ENCODE results near the gene MYF6. TPM values are rescaled to one million over a fixed set of nuclear protein-coding genes. Genes with fewer than 3 reads are reported as not detected.

MYF6 gene
- total and polyA plus RNA-seq, 2 of the 13 experiments (the other 11 are each of a cell fraction or from before 2014, with no cell fraction given), result not detected

GRCh38 chr12:80677994-80678393 lies 29.4 kb upstream of the MYF6 start:
- in situ Hi-C loops (cut with HindIII; ENCODE audit: extremely low pct_ligation_motif_present, low pct_unique_long_range_greater_than_20kb) (no loop called here), intact Hi-C loops (cut with micrococcal nuclease; ENCODE audit: unreplicated experiment) (no loop called here)
- FAIRE-seq (no peak), ATAC-seq (no peak), DNase-seq (ENCODE audit: low spot score) (no peak)
- no peak overlapping the region for H3K27ac ChIP-seq (ENCODE audit: extremely low read length, insufficient read depth, low read length)
- POLR2A ChIA-PET, result no interaction called here
- H3K4me2 ChIP-seq (ENCODE audit: low read depth, low read length), result no peak overlapping the region
- 0 out of 2 replicates have a peak, but pooled peaks have one; percentile 43 for TF ChIP-seq MAFF (IDR thresholded peaks at IDR 0.05; ENCODE audit: low read depth, low read length)
- TF ChIP-seq IKZF5 (CRISPR knock-in tag; IDR thresholded peaks at IDR 0.05), result no peak
- peak; percentile 45 to 72 for TF ChIP-seq MAFK (conservative IDR thresholded peaks at IDR 0.05 in 1 of 2, IDR thresholded peaks at IDR 0.05 in 1 of 2; ENCODE audit: low read length in 2 of 2)
- WGBS (ENCODE audit: low lambda C conversion rate), result 63% methylated on average over 1 of the region's 1 CpG
- no peak overlapping the region for H3K4me3 ChIP-seq (replicated peaks in 1 of 3; ENCODE audit: insufficient read depth in 1 of 3, low read depth in 2 of 3, low read length in 3 of 3)
- H3K9ac ChIP-seq (ENCODE audit: insufficient read depth, low read depth, low read length), result no peak overlapping the region
- no peaks in the 10 kb centered on the region; a peak in 1 of 5 replicates for H3K27me3 ChIP-seq (ENCODE audit: control insufficient read depth in 1 of 2, insufficient read depth in 2 of 2, low read length in 2 of 2)
- no peaks in the 10 kb centered on the region for H3K79me2 ChIP-seq (ENCODE audit: insufficient read depth, low read length)
- H2AFZ ChIP-seq (ENCODE audit: low read length), result no peak overlapping the region
- CTCF ChIA-PET (ENCODE audit: low intra/inter-chr PET ratio, low total read pairs), result no interaction called here
- no peaks in the 10 kb centered on the region for H3K4me1 ChIP-seq (ENCODE audit: insufficient read depth, low read length)
- no peaks in the 10 kb centered on the region for H4K20me1 ChIP-seq (ENCODE audit: insufficient read depth, low read length)
- BruUV-seq (replicated peaks), result no TSS peak
- H3K36me3 ChIP-seq (replicated peaks in 1 of 2; ENCODE audit: control insufficient read depth in 1 of 2, insufficient read depth in 2 of 2, low read length in 2 of 2), result no peaks in the 10 kb centered on the region
- H3K9me3 ChIP-seq (ENCODE audit: low read length), result no peaks in the 10 kb centered on the region

GRCh38 chr12:80679346-80680131 lies 27.9 kb upstream of the MYF6 start:
- no peak overlapping the region for H3K9ac ChIP-seq (ENCODE audit: insufficient read depth, low read depth, low read length)
- DNase-seq (ENCODE audit: low spot score) (no peak), FAIRE-seq (no peak), ATAC-seq (no peak)
- no peak overlapping the region for H3K27ac ChIP-seq (ENCODE audit: extremely low read length, insufficient read depth, low read length)
- H3K4me3 ChIP-seq (replicated peaks in 1 of 3; ENCODE audit: insufficient read depth in 1 of 3, low read depth in 2 of 3, low read length in 3 of 3), result no peak overlapping the region
- H3K79me2 ChIP-seq (ENCODE audit: insufficient read depth, low read length), result no peaks in the 10 kb centered on the region
- H2AFZ ChIP-seq (ENCODE audit: low read length), result no peak overlapping the region
- H3K9me3 ChIP-seq (ENCODE audit: low read length), result no peaks in the 10 kb centered on the region
- 44% methylated on average over 3 of the region's 3 CpGs for WGBS (ENCODE audit: low lambda C conversion rate)
- no peaks in the 10 kb centered on the region for H3K4me1 ChIP-seq (ENCODE audit: insufficient read depth, low read length)
- no TSS peak for BruUV-seq (replicated peaks)
- no peaks in the 10 kb centered on the region for H3K36me3 ChIP-seq (replicated peaks in 1 of 2; ENCODE audit: control insufficient read depth in 1 of 2, insufficient read depth in 2 of 2, low read length in 2 of 2)
- intact Hi-C loops (cut with micrococcal nuclease; ENCODE audit: unreplicated experiment) (no loop called here), in situ Hi-C loops (cut with HindIII; ENCODE audit: extremely low pct_ligation_motif_present, low pct_unique_long_range_greater_than_20kb) (no loop called here)
- no peaks in the 10 kb centered on the region for H3K27me3 ChIP-seq (ENCODE audit: control insufficient read depth in 1 of 2, insufficient read depth in 2 of 2, low read length in 2 of 2)
- H3K4me2 ChIP-seq (ENCODE audit: low read depth, low read length), result no peak overlapping the region
- ChIA-PET CTCF (ENCODE audit: low intra/inter-chr PET ratio, low total read pairs) (no interaction called here), POLR2A (no interaction called here)
- H4K20me1 ChIP-seq (ENCODE audit: insufficient read depth, low read length), result no peaks in the 10 kb centered on the region
- TF ChIP-seq TBX2 (CRISPR knock-in tag; IDR thresholded peaks at IDR 0.05; ENCODE audit: borderline replicate concordance), result no peak
- TF ChIP-seq, protein P1, sequence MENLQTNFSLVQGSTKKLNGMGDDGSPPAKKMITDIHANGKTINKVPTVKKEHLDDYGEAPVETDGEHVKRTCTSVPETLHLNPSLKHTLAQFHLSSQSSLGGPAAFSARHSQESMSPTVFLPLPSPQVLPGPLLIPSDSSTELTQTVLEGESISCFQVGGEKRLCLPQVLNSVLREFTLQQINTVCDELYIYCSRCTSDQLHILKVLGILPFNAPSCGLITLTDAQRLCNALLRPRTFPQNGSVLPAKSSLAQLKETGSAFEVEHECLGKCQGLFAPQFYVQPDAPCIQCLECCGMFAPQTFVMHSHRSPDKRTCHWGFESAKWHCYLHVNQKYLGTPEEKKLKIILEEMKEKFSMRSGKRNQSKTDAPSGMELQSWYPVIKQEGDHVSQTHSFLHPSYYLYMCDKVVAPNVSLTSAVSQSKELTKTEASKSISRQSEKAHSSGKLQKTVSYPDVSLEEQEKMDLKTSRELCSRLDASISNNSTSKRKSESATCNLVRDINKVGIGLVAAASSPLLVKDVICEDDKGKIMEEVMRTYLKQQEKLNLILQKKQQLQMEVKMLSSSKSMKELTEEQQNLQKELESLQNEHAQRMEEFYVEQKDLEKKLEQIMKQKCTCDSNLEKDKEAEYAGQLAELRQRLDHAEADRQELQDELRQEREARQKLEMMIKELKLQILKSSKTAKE (CRISPR knock-in tag; IDR thresholded peaks at IDR 0.05; ENCODE audit: borderline replicate concordance), result no peak
- no peak for TF ChIP-seq SP1 (IDR thresholded peaks at IDR 0.05)
- TF ChIP-seq SP1 (CRISPR knock-in tag; IDR thresholded peaks at IDR 0.05), result no peak
- no peak for TF ChIP-seq ZNF7 (CRISPR knock-in tag; IDR thresholded peaks at IDR 0.05)
- TF ChIP-seq KMT2B (CRISPR knock-in tag; IDR thresholded peaks at IDR 0.05), result no peak
- TF ChIP-seq ZNF879 (CRISPR knock-in tag; IDR thresholded peaks at IDR 0.05), result no peak
- TF ChIP-seq, protein P2, sequence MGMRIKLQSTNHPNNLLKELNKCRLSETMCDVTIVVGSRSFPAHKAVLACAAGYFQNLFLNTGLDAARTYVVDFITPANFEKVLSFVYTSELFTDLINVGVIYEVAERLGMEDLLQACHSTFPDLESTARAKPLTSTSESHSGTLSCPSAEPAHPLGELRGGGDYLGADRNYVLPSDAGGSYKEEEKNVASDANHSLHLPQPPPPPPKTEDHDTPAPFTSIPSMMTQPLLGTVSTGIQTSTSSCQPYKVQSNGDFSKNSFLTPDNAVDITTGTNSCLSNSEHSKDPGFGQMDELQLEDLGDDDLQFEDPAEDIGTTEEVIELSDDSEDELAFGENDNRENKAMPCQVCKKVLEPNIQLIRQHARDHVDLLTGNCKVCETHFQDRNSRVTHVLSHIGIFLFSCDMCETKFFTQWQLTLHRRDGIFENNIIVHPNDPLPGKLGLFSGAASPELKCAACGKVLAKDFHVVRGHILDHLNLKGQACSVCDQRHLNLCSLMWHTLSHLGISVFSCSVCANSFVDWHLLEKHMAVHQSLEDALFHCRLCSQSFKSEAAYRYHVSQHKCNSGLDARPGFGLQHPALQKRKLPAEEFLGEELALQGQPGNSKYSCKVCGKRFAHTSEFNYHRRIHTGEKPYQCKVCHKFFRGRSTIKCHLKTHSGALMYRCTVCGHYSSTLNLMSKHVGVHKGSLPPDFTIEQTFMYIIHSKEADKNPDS (CRISPR knock-in tag; IDR thresholded peaks at IDR 0.05), result no peak
